ENCODE data around the gene BTBD10. TPM values are rescaled to one million over a fixed set of nuclear protein-coding genes. Genes with fewer than 3 reads are reported as not detected.
A peak's percentile ranks its signal among the peaks of the same experiment; 100 is the strongest.

Gene BTBD10
- total and polyA plus RNA-seq, 2 experiments from 2014 or later = 38.6 to 56.7 TPM

DNA sequence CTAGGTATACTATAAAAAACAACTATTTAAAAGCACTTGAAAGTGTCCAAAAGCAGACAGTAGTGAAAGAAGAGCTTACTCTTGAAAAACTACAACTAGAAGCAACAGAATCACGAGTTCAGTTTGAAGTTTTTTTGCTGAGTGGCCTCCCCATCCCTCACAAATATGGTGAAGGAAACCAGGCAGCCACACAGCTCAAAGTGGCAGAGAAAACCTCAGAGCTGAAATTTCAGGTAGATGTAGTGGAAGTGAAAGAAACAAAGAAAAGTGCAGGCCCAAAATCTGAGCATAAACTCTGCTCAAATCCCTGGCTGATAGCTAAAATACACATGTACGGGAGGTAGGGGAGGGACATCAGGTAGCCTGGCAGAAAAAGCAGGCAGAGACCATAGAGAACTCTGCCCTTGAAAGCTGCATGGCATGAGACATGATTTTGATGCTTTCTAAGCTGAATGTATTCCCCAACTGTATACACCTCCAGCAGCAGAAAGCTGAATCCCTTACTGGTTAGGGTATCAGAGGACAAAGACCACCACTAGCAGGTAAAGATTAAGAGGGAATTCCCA is 12.1 kb downstream of the BTBD10 start:
- peaks cover 17% of the 10 kb centered on the region; the same call in 1 of the 2 replicates for H3F3A ChIP-seq (ENCODE audit: insufficient read depth)
- H3K36me3 ChIP-seq (ENCODE audit: low read depth) = no peaks in the 10 kb centered on the region
- H3K27me3 ChIP-seq (replicated peaks; ENCODE audit: insufficient read depth) = no peaks in the 10 kb centered on the region
- H3K79me2 ChIP-seq (ENCODE audit: insufficient read depth) = peaks cover 96% of the 10 kb centered on the region
- no peak overlapping the region for H3K4me3 ChIP-seq
- no peaks in the 10 kb centered on the region for H3K9me3 ChIP-seq (ENCODE audit: low read depth)
- TF ChIP-seq EZH2 (IDR thresholded peaks at IDR 0.05; ENCODE audit: insufficient read depth, poor library complexity, severe bottlenecking) (no peak), EZH2phosphoT487 (IDR thresholded peaks at IDR 0.05; ENCODE audit: insufficient read depth, low read depth) (no peak)
- H3K9ac ChIP-seq = no peak overlapping the region
- H3K4me1 ChIP-seq (ENCODE audit: insufficient read depth) = peaks cover 30% of the 10 kb centered on the region
- in situ Hi-C loops (cut with MboI) = no loop called here
- no peak overlapping the region for H2AFZ ChIP-seq
- H3K9me2 ChIP-seq (ENCODE audit: insufficient read depth) = no peaks in the 10 kb centered on the region
- no peak for DNase-seq
- no peak overlapping the region for H3K4me2 ChIP-seq (ENCODE audit: unreplicated experiment)
- no peak overlapping the region for H3K27ac ChIP-seq
- H4K20me1 ChIP-seq (ENCODE audit: insufficient read depth) = 0 out of 2 replicates have a peak, but pooled peaks cover 5% of the 10 kb centered on the region
- WGBS, 2 experiments (ENCODE audit: low coverage in 1 of 2, low lambda C conversion rate in 2 of 2, missing lambda C conversion rate in 2 of 2) = 96 to 98% methylated on average over 2 of the region's 2 CpGs

DNA sequence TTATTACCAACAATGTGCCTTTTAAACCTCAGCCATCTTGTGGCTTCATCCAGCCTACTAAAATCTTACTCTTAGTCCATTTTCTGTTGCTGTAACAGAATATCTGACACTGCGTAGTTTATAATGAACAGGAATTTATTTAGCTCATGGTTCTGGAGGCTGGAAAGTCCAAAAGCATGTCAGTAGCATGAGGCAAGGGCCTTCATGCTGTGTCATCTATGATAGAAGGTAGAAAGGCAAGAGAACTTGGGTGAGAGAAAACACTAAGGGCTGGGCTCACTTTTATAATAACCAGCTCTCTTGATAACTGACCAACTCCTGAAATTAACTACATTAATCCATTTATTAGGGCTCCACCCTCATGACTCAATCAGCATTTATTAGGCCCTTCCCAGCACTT is 13.5 kb downstream of the BTBD10 start:
- Histone ChIP-seq H3K4me3 (no peak overlapping the region), H3K79me2 (ENCODE audit: insufficient read depth) (peaks cover 97% of the 10 kb centered on the region), H4K20me1 (ENCODE audit: insufficient read depth) (0 out of 2 replicates have a peak, but pooled peaks cover 5% of the 10 kb centered on the region), H2AFZ (no peak overlapping the region), H3K4me1 (ENCODE audit: insufficient read depth) (peaks cover 34% of the 10 kb centered on the region), H3F3A (ENCODE audit: insufficient read depth) (peaks cover 20% of the 10 kb centered on the region; the same call in 1 of the 2 replicates), H3K27me3 (replicated peaks; ENCODE audit: insufficient read depth) (no peaks in the 10 kb centered on the region), H3K27ac (no peak overlapping the region), H3K9me2 (ENCODE audit: insufficient read depth) (no peaks in the 10 kb centered on the region), H3K36me3 (ENCODE audit: low read depth) (no peaks in the 10 kb centered on the region), H3K9ac (no peak overlapping the region), H3K9me3 (ENCODE audit: low read depth) (no peaks in the 10 kb centered on the region), H3K4me2 (ENCODE audit: unreplicated experiment) (peak overlapping the region; percentile 33)
- 46 to 76% methylated on average over 1 of the region's 1 CpG for WGBS, 2 experiments (ENCODE audit: low coverage in 1 of 2, low lambda C conversion rate in 2 of 2, missing lambda C conversion rate in 2 of 2)
- in situ Hi-C loops (cut with MboI) = no loop called here
- DNase-seq = no peak
- TF ChIP-seq EZH2 (IDR thresholded peaks at IDR 0.05; ENCODE audit: insufficient read depth, poor library complexity, severe bottlenecking) (no peak), EZH2phosphoT487 (IDR thresholded peaks at IDR 0.05; ENCODE audit: insufficient read depth, low read depth) (no peak)

DNA sequence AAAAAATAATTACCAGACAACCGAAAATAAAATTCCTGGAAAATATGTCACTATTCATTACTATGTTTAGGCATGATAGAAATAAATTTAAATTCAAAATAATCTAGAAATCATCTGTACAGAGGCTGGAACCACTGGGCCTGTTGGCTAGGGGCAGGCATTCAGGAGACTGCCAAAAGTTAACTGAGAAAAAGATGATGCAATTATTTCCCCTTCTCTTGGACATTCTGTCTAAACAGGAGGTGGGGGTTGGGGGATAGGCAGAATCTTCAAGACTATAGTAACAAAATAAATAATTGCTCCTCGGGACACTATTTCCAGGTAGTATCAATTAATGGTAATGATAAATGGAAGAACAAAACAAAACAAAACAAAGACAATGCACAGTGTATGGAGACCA is 14.1 kb downstream of the BTBD10 start:
- H3K9ac ChIP-seq = 0 out of 2 replicates have a peak overlapping the region, but pooled peaks have one; percentile 5
- TF ChIP-seq EZH2 (IDR thresholded peaks at IDR 0.05; ENCODE audit: insufficient read depth, poor library complexity, severe bottlenecking) (no peak), EZH2phosphoT487 (IDR thresholded peaks at IDR 0.05; ENCODE audit: insufficient read depth, low read depth) (no peak)
- no peaks in the 10 kb centered on the region for H3K36me3 ChIP-seq (ENCODE audit: low read depth)
- H3K27me3 ChIP-seq (replicated peaks; ENCODE audit: insufficient read depth) = no peaks in the 10 kb centered on the region
- peaks cover 20% of the 10 kb centered on the region; the same call in 1 of the 2 replicates for H3F3A ChIP-seq (ENCODE audit: insufficient read depth)
- 0 out of 2 replicates have a peak, but pooled peaks cover 5% of the 10 kb centered on the region for H4K20me1 ChIP-seq (ENCODE audit: insufficient read depth)
- DNase-seq = peak; percentile 35
- peaks cover 34% of the 10 kb centered on the region for H3K4me1 ChIP-seq (ENCODE audit: insufficient read depth)
- in situ Hi-C loops (cut with MboI) = no loop called here
- H3K79me2 ChIP-seq (ENCODE audit: insufficient read depth) = peaks cover 97% of the 10 kb centered on the region
- H3K9me2 ChIP-seq (ENCODE audit: insufficient read depth) = no peaks in the 10 kb centered on the region
- no peak overlapping the region for H3K27ac ChIP-seq
- no peak overlapping the region for H3K4me3 ChIP-seq
- peak overlapping the region; percentile 6; the same call in 1 of the 2 replicates for H2AFZ ChIP-seq
- 2% methylated on average over 2 of the region's 2 CpGs for WGBS, 2 experiments (ENCODE audit: low coverage in 1 of 2, low lambda C conversion rate in 2 of 2, missing lambda C conversion rate in 2 of 2)
- peak overlapping the region; percentile 33 for H3K4me2 ChIP-seq (ENCODE audit: unreplicated experiment)
- no peaks in the 10 kb centered on the region for H3K9me3 ChIP-seq (ENCODE audit: low read depth)

DNA sequence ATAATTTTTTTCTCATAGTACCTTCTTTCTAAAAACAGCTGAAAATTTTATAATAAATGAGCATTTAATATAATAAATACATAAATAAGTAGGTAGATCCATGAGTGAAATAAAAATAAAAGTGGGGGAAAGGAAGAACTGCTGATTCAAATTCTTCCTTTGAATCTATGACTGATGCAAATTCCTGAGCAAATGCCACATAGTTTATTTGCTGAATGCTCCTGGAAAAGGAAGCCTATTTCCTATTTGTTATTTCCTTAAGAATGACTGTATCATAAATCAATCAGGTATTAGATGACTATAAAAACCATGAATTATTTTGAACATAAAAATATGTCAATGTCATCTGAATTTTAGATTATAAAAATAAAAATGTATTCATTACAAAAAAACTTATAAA is 16.6 kb downstream of the BTBD10 start:
- no peaks in the 10 kb centered on the region for H3K36me3 ChIP-seq (ENCODE audit: low read depth)
- TF ChIP-seq EZH2 (IDR thresholded peaks at IDR 0.05; ENCODE audit: insufficient read depth, poor library complexity, severe bottlenecking) (no peak), EZH2phosphoT487 (IDR thresholded peaks at IDR 0.05; ENCODE audit: insufficient read depth, low read depth) (no peak)
- H4K20me1 ChIP-seq (ENCODE audit: insufficient read depth) = no peaks in the 10 kb centered on the region
- no peaks in the 10 kb centered on the region for H3K9me3 ChIP-seq (ENCODE audit: low read depth)
- H3K4me2 ChIP-seq (ENCODE audit: unreplicated experiment) = peak overlapping the region; percentile 35
- H3K27me3 ChIP-seq (replicated peaks; ENCODE audit: insufficient read depth) = no peaks in the 10 kb centered on the region
- peak overlapping the region; percentile 35 for H3K27ac ChIP-seq
- peak overlapping the region; percentile 7; the same call in 1 of the 2 replicates for H3K4me3 ChIP-seq
- H3K9me2 ChIP-seq (ENCODE audit: insufficient read depth) = no peaks in the 10 kb centered on the region
- peaks cover 97% of the 10 kb centered on the region for H3K79me2 ChIP-seq (ENCODE audit: insufficient read depth)
- peaks cover 20% of the 10 kb centered on the region; the same call in 1 of the 2 replicates for H3F3A ChIP-seq (ENCODE audit: insufficient read depth)
- H3K9ac ChIP-seq = no peak overlapping the region
- H2AFZ ChIP-seq = no peak overlapping the region
- in situ Hi-C loops (cut with MboI) = no loop called here
- DNase-seq = peak; percentile 72
- H3K4me1 ChIP-seq (ENCODE audit: insufficient read depth) = peaks cover 34% of the 10 kb centered on the region

All from GM23248 (cell line).